Activated CD4-positive, alpha-beta T cell treated with anti-CD3 and anti-CD28 coated beads for 24 hours (primary cell): ENCODE data around the gene MAPK11.
A peak's percentile ranks its signal among the peaks of the same experiment; 100 is the strongest.
"Not testable (repeated sequence)": the region's sequence is repeated elsewhere in the genome, so short reads cannot be mapped to it uniquely, and the experiment has no call there.

ENCODE experiments used
- DNase-seq, 2 donors: peaks; one replicate each; pipeline ENCODE4 v3.0.0-alpha.2; 2020; ENCODE audit warnings: low read depth in 2 of 2

The MAPK11 gene

GRCh38 chr22:50276143-50276542, 6.0 kb upstream of the MAPK11 start:
- DNase-seq: peak in 1 of 2 donors; percentile 35

- no peak for DNase-seq
Measured at GRCh38 chr22:50275181-50276055, 5.2 kb upstream of the MAPK11 start.

- no peak for DNase-seq
Measured at GRCh38 chr22:50274771-50275170, 4.6 kb upstream of the MAPK11 start.

- DNase-seq: no peak
Measured at GRCh38 chr22:50274311-50274710, 4.1 kb upstream of the MAPK11 start.

GRCh38 chr22:50273781-50274180, 3.6 kb upstream of the MAPK11 start:
- DNase-seq: not testable (repeated sequence)

GRCh38 chr22:50273352-50273751, 3.2 kb upstream of the MAPK11 start:
- DNase-seq: not testable (repeated sequence)

GRCh38 chr22:50272044-50272802, 2.0 kb upstream of the MAPK11 start:
- DNase-seq: no peak

GRCh38 chr22:50271519-50271970, 1.4 kb upstream of the MAPK11 start:
- peak in 1 of 2 donors; percentile 52 for DNase-seq

GRCh38 chr22:50270666-50271394, 650 bp upstream of the MAPK11 start:
- peak in 1 of 2 donors; percentile 47 for DNase-seq

GRCh38 chr22:50269573-50269969, 609 bp downstream of the MAPK11 start:
- no peak for DNase-seq

GRCh38 chr22:50268655-50269113, 1.5 kb downstream of the MAPK11 start:
- DNase-seq: no peak

- DNase-seq: peak in 1 of 2 donors; percentile 29
Measured at GRCh38 chr22:50267591-50268390, 2.4 kb downstream of the MAPK11 start.

- no peak for DNase-seq
Measured at GRCh38 chr22:50266994-50267393, 3.2 kb downstream of the MAPK11 start.

GRCh38 chr22:50264946-50265669, 5.1 kb downstream of the MAPK11 start:
- DNase-seq: no peak

- DNase-seq: no peak
Measured at GRCh38 chr22:50264104-50264745, 6.0 kb downstream of the MAPK11 start.

GRCh38 chr22:50262973-50263617, 7.1 kb downstream of the MAPK11 start:
- DNase-seq: no peak

- no peak for DNase-seq
Measured at GRCh38 chr22:50262460-50262911, 7.7 kb downstream of the MAPK11 start.

- no peak for DNase-seq
Measured at GRCh38 chr22:50261615-50262459, 8.3 kb downstream of the MAPK11 start, which contains the start of gene MAPK12. TSS of gene MAPK12 (minus strand) at chr22:50261683. CDS start at chr22:50261509, 174 bp downstream.
